ENCODE results near the gene PDE7B.

The PDE7B gene

DNA sequence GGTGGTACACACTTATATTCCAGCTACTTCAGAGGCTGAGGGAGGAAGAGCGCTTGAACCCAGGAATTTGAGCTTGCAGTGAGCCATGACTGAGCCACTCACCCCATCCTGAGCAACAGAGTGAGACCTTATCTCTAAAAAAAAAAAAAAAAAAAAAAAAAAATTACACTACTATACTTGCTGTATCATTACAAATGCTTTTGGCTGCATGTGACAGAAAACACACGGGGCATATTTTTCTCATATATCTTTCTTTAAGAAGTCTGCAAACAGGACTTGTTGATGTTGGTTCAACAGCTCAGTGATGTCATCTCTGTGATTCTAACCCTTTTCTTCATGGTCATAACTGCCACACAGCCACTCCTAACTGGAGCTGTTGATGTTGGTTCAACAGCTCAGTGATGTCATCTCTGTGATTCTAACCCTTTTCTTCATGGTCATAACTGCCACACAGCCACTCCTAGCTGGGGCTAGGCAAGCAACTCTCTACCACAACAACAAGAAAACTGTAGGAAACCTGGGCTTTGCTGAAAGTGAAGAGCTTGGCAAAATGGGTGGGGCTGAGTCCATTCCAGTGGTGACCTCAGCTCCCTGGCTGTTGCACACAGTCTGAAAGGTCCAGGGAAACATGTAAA lies 378.8 kb downstream of the PDE7B start:
- DNase-seq (ENCODE audit: low read depth, low spot score), result no peak

DNA sequence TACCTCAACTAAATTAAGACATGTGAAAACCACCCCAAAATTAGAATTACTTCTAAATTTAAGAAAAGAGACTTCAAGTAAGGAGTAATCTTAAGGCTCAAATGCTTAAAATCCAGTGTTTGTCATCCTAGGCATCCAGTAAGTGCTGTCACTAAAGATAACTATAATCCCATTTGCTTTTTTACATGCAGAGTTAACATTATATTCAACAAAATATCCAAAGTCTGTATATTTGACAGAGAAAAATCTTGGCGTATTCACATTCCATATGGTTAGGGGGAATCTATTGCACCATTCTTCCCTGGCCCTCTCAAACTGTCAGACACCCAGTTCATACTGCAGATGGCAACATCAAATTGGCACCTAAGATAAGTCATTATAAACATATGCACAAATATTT lies 381.2 kb downstream of the PDE7B start:
- DNase-seq (ENCODE audit: low read depth, low spot score), result no peak

DNA sequence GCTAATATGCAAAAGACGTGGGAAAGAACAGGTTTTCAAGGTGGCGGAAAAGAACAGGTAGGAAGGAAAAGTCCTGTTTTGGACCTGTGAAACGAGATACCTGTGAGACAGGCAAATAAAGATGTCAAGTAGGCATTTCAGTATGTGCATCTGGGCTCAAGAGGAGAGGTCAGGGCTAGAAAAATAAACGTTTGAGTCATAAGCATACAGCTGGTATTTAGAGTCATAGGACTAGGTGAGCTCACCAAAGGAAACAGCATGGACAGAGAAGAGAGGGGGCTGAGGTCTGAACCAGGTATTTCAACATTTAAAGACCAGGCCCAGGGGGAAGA lies 383.7 kb downstream of the PDE7B start:
- DNase-seq (ENCODE audit: low read depth, low spot score), result no peak

DNA sequence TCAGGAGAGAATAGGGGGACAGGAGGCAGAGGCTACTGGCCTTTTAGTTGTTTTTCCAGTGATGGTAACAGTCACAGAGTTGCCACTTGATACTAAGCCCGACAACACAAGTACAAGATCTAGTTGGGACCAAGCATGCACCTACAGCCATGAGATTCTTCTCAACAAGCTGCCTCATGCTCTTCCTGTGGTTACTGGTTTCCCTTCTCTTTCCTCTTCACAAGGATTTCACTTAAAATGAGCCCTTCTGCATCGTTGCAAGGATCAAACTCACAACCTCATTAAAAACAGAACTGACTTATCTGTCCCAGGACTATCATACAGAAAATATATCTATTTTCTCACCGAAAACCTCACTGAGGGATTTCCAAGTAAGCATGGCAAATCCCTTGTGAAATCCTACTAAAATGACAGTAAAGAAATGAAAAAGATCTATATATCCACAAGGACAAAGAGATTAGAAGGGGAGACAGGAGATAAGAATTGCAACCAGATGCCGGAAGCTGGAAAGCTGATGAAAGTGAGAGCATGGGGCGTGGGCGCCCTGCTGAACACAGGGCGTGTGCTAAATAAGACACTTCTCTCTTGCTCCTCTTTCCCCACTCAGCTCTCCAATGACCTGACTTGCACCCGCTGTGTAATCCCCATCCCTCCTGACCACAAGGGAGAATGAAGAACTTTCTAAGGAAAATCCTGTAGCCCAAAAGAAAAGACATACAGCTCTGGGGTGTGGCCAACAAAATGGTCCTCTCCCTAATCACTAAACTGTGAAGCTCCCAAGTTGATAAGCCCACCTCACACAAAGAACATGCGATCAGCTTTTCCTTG lies 385.2 kb downstream of the PDE7B start:
- DNase-seq (ENCODE audit: low read depth, low spot score), result no peak

DNA sequence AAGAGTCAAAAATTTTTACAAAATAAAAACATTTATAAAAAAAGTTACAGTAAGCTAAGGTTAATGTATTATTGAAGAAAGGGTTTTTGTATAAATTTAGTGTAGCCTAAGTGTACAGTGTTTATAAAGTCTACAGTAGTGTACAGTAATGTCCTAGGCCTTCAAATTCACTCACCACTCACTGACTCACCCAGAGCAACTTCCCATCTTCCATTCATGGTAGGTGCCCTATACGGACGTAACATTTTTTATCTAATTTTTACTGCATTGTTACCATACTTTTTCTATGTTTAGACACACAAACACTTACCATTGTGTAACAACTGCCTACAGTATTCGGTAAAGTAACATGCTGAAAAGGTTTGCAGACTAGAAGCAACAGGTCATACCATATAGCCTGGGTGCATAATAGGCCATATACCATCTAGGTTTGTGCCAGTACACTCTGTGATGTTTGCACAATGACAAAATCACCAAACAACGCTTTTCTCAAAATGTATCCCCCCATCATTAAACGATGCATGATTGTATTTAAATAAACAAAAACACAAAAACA lies 392.6 kb downstream of the PDE7B start:
- DNase-seq (ENCODE audit: low read depth, low spot score), result no peak

Data from ELF-1 (cell line).